Left lung (tissue), 10 donors: Measurements from ENCODE around the gene TBL1X. TPM values are rescaled to one million over a fixed set of nuclear protein-coding genes. Genes with fewer than 3 reads are reported as not detected.

Experiments
- ATAC-seq: fragments of 200-7000 bp; cut with Tn5 transposase; one replicate; pipeline ENCODE4 v1.9.1; 2020; ENCODE audit warnings: moderate library complexity
- DNase-seq, 4 donors: peaks; one replicate each; pipeline ENCODE4 v3.0.0-alpha.2; 2013 to 2020
- H3K27ac ChIP-seq, 2 donors: fragments of 200-600 bp; sonication (generic) in 1 of 2; one replicate each; pipeline versions ENCODE4 v1.5.0 to v1.8.0; 2020 to 2021
- H3K27me3 ChIP-seq, 2 donors: fragments of 200-600 bp; sonication (generic) in 1 of 2; one replicate each; pipeline versions ENCODE4 v1.5.0 to v1.8.0; 2020 to 2021
- H3K36me3 ChIP-seq, 2 donors: fragments of 200-600 bp; sonication (generic) in 1 of 2; one replicate each; pipeline versions ENCODE4 v1.5.0 to v1.8.0; 2020 to 2021
- H3K4me1 ChIP-seq, 2 donors: fragments of 200-600 bp; one replicate each; pipeline ENCODE4 v1.8.0; 2021
- H3K4me3 ChIP-seq, 2 donors: fragments of 200-600 bp; sonication (generic) in 1 of 2; one replicate each; pipeline versions ENCODE4 v1.5.0 to v1.8.0; 2020 to 2021; ENCODE audit warnings: mild to moderate bottlenecking in 1 of 2
- H3K9me3 ChIP-seq, 2 donors: fragments of 200-600 bp; sonication (generic) in 1 of 2; one replicate each; pipeline versions ENCODE4 v1.5.0 to v1.8.0; 2020 to 2021
- intact Hi-C, 2 donors: fragments of 100-400 bp; cut with DNase I; formaldehyde crosslinking; loops; one replicate each; pipeline versions ENCODE4 v1.11.2 to v1.14.2; 2022
- polyA plus RNA-seq, 6 donors: library from polyadenylated mRNA; unstranded; fragments of 120-200 nt; gene quantifications; one replicate each; pipeline ENCODE4 v1.2.1, GENCODE V29; 2013; ENCODE audit not compliant: insufficient read length in 6 of 6
- total RNA-seq, 2 donors: library from RNA; stranded (reverse); fragmentation: NEBNext Ultra II Directional; extraction: Animal tissue kit (Norgen Biotek cat#: 25700); gene quantifications; one replicate each; pipeline ENCODE4 v1.2.1, GENCODE V29; 2021
- TF ChIP-seq, protein P1 (sequence below), 2 donors: fragments of 200-600 bp; sonication (generic) in 1 of 2; IDR thresholded peaks; one replicate each; pipeline versions ENCODE4 v1.5.0 to v1.8.0; 2021; ENCODE audit warnings: antibody characterized with exemption in 2 of 2
- donor health status: DM: no; HTN: yes; CAD: no.
- donor health status: DM: no; HTN: no; CAD: no.

The TBL1X gene
- total and polyA plus RNA-seq, 8 donors: 13.4 to 24.6 (median 21.6) TPM

DNA sequence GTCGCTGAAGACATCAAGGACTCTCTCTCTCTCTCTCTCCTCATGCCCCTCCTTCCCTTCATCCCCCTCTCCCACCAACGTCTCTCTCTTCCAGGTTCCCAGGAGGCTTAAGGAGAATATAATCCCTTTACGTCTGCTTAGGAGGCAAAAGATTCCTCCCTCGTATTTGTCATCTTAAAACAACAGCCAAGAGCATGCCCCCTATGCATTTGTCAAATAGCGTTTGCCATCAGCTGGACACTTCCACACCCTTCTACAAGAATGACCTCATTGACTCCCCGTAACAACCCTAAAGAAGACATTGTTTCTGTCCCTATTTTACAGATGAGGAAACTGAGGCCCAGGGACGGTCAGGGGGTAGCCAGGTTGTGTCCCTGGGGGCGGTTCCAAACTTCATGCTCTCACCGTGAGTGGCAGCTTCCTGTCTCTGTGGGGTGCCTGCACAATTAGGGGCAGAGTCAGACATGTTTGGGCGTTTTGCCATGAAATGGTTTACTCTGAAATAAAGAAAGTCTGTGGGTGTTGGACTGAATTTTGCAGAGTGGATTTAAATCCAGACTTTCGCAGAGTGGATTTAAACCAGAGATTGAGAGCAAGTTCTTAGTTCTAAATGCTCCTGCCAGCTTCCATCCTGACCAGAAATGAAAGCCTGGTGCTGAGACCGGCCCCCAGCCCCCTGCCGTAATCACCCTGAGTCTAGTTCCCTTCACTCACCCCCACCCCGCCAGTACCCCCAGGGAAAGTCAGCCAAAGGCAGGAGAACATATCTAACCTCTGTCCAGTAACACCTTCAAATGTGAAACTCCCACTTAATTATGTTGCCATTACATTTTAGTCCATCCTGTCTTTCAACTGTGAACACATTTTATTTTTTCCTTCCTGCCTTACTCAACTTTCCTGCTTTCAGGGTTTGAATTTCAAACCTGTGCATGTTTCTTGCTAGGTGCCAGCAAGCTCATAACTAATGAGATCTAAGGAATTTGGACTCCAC is 44.3 kb upstream of the TBL1X start:
- ATAC-seq (no peak), DNase-seq (no peak)
- Histone ChIP-seq H3K4me1 (peaks cover 0 to 8% of the 10 kb centered on the region in 2 donors), H3K4me3 (no peak overlapping the region), H3K27me3 (no peaks in the 10 kb centered on the region), H3K27ac (no peak overlapping the region), H3K36me3 (no peaks in the 10 kb centered on the region), H3K9me3 (no peaks in the 10 kb centered on the region)
- intact Hi-C loops: no loop called here
- TF ChIP-seq, protein P1, sequence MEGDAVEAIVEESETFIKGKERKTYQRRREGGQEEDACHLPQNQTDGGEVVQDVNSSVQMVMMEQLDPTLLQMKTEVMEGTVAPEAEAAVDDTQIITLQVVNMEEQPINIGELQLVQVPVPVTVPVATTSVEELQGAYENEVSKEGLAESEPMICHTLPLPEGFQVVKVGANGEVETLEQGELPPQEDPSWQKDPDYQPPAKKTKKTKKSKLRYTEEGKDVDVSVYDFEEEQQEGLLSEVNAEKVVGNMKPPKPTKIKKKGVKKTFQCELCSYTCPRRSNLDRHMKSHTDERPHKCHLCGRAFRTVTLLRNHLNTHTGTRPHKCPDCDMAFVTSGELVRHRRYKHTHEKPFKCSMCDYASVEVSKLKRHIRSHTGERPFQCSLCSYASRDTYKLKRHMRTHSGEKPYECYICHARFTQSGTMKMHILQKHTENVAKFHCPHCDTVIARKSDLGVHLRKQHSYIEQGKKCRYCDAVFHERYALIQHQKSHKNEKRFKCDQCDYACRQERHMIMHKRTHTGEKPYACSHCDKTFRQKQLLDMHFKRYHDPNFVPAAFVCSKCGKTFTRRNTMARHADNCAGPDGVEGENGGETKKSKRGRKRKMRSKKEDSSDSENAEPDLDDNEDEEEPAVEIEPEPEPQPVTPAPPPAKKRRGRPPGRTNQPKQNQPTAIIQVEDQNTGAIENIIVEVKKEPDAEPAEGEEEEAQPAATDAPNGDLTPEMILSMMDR (IDR thresholded peaks at IDR 0.05): no peak

DNA sequence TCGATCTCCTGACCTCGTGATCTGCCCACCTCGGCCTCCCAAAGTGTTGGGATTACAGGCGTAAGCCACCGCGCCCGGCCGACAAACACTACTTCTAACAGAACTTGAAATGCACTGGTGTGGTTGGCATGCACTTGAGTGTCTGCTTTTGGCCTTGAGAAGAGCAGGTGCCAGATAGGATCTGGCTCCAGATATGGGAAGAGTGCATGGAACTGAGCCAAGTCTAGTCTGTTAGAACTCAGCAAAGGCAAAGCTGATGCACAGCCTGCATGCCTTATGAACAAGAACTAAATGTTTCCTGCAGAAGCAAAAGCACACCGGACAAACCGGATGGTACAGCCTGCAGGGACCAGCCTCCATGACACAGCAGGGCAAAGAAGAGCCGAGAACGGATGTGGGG is 35.1 kb upstream of the TBL1X start:
- no peaks in the 10 kb centered on the region for H3K9me3 ChIP-seq
- intact Hi-C loops: no loop called here
- H3K4me1 ChIP-seq: no peaks in the 10 kb centered on the region
- TF ChIP-seq, protein P1 (IDR thresholded peaks at IDR 0.05): no peak
- no peak for DNase-seq
- no peaks in the 10 kb centered on the region for H3K27me3 ChIP-seq
- no peak overlapping the region for H3K27ac ChIP-seq
- peak; percentile 64 for ATAC-seq
- no peaks in the 10 kb centered on the region for H3K36me3 ChIP-seq
- H3K4me3 ChIP-seq: no peak overlapping the region

DNA sequence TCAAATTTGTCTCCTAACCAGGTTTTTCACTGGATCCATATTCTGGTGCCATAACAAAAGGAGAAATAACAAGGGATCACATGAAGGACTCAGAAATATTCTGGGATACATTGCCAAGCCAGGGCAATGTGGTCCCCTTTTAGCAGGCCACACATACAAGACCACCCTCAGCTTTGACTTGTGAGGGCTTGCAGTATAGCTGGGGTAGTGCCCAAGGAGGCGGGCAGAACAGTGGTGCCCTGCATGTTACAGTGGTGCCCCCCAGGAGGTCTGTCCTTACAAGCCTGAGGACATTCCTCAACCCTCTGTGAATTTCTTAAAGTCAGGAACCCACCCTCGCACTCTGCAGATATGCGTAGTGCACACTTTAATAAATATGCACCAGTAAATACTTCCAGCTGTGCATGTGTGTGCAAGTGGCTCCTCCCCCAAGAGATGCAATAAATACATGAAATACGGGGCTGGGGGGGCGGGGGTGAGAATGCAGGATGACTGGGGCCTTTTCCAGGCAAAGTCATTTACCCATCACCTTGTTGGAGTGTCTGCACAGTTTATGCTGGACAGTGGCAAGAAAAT is 34.4 kb upstream of the TBL1X start:
- Histone ChIP-seq H3K36me3 (no peaks in the 10 kb centered on the region), H3K4me1 (no peaks in the 10 kb centered on the region), H3K9me3 (no peaks in the 10 kb centered on the region), H3K4me3 (no peak overlapping the region), H3K27me3 (no peaks in the 10 kb centered on the region), H3K27ac (no peak overlapping the region)
- intact Hi-C loops: no loop called here
- TF ChIP-seq, protein P1 (IDR thresholded peaks at IDR 0.05): no peak
- ATAC-seq (no peak), DNase-seq (no peak)

DNA sequence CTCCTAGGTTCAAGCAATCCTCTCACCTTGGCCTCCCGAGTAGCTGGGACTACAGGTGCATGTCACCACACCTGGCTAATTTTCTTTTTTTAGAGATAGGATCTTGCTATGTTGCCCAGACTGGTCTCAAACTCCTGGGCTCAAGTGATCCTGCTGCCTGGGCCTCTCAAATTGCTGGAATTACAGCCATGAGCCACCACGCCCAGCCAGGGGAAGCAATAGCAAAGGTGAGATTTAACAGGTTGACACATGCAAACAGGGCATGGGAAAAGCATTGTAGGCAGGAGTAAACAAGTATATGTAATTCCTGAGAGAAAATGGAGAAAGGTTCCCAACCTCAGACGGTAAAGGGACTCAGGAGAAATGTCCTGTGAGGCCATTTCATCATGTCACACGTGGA is 33.6 kb upstream of the TBL1X start:
- TF ChIP-seq, protein P1 (IDR thresholded peaks at IDR 0.05): no peak
- ATAC-seq: no peak
- intact Hi-C loops: no loop called here

DNA sequence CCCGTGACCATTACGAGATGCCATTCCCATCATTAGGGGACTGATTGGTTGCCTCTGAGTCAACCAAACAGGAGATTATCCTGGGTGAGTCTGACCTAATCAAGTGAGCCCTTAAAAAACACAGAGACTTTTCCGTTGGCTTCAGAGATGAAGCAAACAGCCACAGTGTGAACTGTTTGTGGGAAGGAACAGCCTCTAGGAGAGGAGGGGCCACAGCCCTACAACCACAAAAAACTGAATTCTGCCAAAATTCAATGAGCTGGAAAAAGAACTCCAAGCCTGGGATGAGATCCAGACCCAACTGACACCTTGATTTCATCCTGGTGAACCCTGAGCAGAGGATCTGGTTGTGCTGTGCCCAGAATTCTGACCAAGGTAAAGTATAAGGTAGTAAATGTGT is 31.3 kb upstream of the TBL1X start:
- intact Hi-C loops: no loop called here
- H3K9me3 ChIP-seq: no peaks in the 10 kb centered on the region
- DNase-seq (no peak), ATAC-seq (no peak)
- no peak overlapping the region for H3K4me3 ChIP-seq
- no peaks in the 10 kb centered on the region for H3K36me3 ChIP-seq
- no peaks in the 10 kb centered on the region for H3K4me1 ChIP-seq
- TF ChIP-seq, protein P1 (IDR thresholded peaks at IDR 0.05): no peak
- H3K27ac ChIP-seq: no peak overlapping the region
- H3K27me3 ChIP-seq: no peaks in the 10 kb centered on the region

More for the DNA sequence above, 33.6 kb upstream of the TBL1X start:
- no peaks in the 10 kb centered on the region for H3K36me3 ChIP-seq
- no peak overlapping the region for H3K4me3 ChIP-seq
- DNase-seq: no peak
- no peak overlapping the region for H3K27ac ChIP-seq
- H3K9me3 ChIP-seq: no peaks in the 10 kb centered on the region
- no peaks in the 10 kb centered on the region for H3K27me3 ChIP-seq
- H3K4me1 ChIP-seq: no peaks in the 10 kb centered on the region
